Endothelial cell of umbilical vein (primary cell): ENCODE results near the gene NDUFS2.

ENCODE experiments used
- POLR2A ChIP-seq: IDR thresholded peaks from 2 replicates; pipeline ENCODE4 v1.6.1; 2012; ENCODE audit warnings: low read depth, mild to moderate bottlenecking, control low read depth, low read length
- POLR2AphosphoS5 ChIP-seq: IDR thresholded peaks from 2 replicates; pipeline ENCODE4 v1.6.1; 2012; ENCODE audit warnings: low read depth, mild to moderate bottlenecking, control low read depth, low read length, moderate library complexity; ENCODE audit not compliant: insufficient read depth
- TF ChIP-seq, protein P1 (sequence below), 2 donors: IDR thresholded peaks; 1 replicate in 1 of 2; 2 replicates in 1 of 2; pipeline ENCODE4 v1.5.1; 2011; ENCODE audit warnings: low read length in 2 of 2, mild to moderate bottlenecking in 2 of 2, moderate library complexity in 2 of 2, control low read depth in 1 of 2, inconsistent platforms in 1 of 2, low read depth in 1 of 2; ENCODE audit not compliant: insufficient read depth in 1 of 2; ENCODE audit errors: extremely low read depth in 1 of 2

DNA sequence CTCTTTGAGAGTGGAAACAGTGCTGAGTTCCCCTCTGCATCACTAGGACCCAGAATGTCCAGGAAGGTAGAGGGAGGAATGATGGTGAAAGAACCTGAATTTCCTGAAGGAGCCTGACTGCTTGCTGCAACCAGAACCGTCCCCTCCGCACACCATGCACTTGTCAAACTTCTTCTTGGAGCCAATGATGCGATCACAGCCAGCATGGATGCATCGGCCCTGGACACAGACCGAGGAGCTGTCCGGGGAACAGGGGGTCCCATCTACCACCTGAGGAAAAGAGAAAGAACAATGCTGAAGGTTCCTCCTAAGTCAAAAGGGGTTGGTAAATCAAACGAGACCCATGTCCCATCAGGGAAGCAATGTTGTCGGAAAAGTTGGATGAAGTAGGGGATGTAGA lies 10.2 kb upstream of the NDUFS2 start:
- TF ChIP-seq, protein P1, sequence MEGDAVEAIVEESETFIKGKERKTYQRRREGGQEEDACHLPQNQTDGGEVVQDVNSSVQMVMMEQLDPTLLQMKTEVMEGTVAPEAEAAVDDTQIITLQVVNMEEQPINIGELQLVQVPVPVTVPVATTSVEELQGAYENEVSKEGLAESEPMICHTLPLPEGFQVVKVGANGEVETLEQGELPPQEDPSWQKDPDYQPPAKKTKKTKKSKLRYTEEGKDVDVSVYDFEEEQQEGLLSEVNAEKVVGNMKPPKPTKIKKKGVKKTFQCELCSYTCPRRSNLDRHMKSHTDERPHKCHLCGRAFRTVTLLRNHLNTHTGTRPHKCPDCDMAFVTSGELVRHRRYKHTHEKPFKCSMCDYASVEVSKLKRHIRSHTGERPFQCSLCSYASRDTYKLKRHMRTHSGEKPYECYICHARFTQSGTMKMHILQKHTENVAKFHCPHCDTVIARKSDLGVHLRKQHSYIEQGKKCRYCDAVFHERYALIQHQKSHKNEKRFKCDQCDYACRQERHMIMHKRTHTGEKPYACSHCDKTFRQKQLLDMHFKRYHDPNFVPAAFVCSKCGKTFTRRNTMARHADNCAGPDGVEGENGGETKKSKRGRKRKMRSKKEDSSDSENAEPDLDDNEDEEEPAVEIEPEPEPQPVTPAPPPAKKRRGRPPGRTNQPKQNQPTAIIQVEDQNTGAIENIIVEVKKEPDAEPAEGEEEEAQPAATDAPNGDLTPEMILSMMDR (IDR thresholded peaks at IDR 0.05; ENCODE audit: extremely low read depth in 1 of 2, insufficient read depth in 1 of 2, low read depth in 1 of 2, low read length in 2 of 2): no peak
- TF ChIP-seq POLR2A (no peak), POLR2AphosphoS5 (no peak)
